GM06990 (cell line): ENCODE results near the gene MRPL58.
"Not testable (repeated sequence)": the region's sequence is repeated elsewhere in the genome, so short reads cannot be mapped to it uniquely, and the experiment has no call there.

ENCODE experiments used
- DNase-seq: peaks from one replicate; pipeline ENCODE4 v3.0.0-alpha.2; 2011; ENCODE audit not compliant: insufficient read length; ENCODE audit errors: extremely low read depth
- H3K27me3 ChIP-seq: replicated peaks from 2 replicates; pipeline ENCODE4 v1.6.0; 2011; ENCODE audit warnings: low read length; ENCODE audit not compliant: control insufficient read depth, insufficient read depth
- H3K36me3 ChIP-seq: 2 replicates; pipeline ENCODE4 v1.5.1; 2011; ENCODE audit warnings: low read length; ENCODE audit not compliant: control insufficient read depth, insufficient read depth
- H3K4me3 ChIP-seq: replicated peaks from 2 replicates; pipeline ENCODE4 v1.5.1; 2011; ENCODE audit warnings: low read depth, mild to moderate bottlenecking, control low read depth, low read length
- CTCF ChIP-seq: IDR thresholded peaks from 2 replicates; pipeline ENCODE4 v1.5.1; 2011; ENCODE audit warnings: low read length, control low read depth, mild to moderate bottlenecking, inconsistent platforms; ENCODE audit not compliant: insufficient read depth, poor library complexity, severe bottlenecking

Gene MRPL58

GRCh38 chr17:74981979-74982662, 30.3 kb upstream of the MRPL58 start:
- peak overlapping the region; percentile 68 for H3K4me3 ChIP-seq
- no peaks in the 10 kb centered on the region for H3K36me3 ChIP-seq
- no peak for TF ChIP-seq CTCF
- H3K27me3 ChIP-seq, result peaks cover 3% of the 10 kb centered on the region
- DNase-seq, result peak; percentile 71

GRCh38 chr17:74982663-74983313, 29.7 kb upstream of the MRPL58 start:
- H3K36me3 ChIP-seq, DNase-seq, H3K27me3 ChIP-seq: not testable (repeated sequence)
- H3K4me3 ChIP-seq, result peak overlapping the region; percentile 68

- no peak overlapping the region for H3K4me3 ChIP-seq
- DNase-seq, result no peak
- peaks cover 3% of the 10 kb centered on the region for H3K27me3 ChIP-seq
- TF ChIP-seq CTCF, result no peak
- H3K36me3 ChIP-seq, result no peaks in the 10 kb centered on the region
These were observed 26.3 kb upstream of the MRPL58 start for GRCh38 chr17:74986206-74986576.

GRCh38 chr17:74987418-74987908, 25.0 kb upstream of the MRPL58 start, which contains the start of gene CDR2L:
Gene CDR2L (plus strand): TSS chr17:74987632. CDS start chr17:74988044, 412 bp downstream.
- no peak for TF ChIP-seq CTCF
- peak within 1 kb of the TSS; percentile 50 for H3K4me3 ChIP-seq
- peaks cover 2% of the 10 kb centered on the region for H3K27me3 ChIP-seq
- H3K36me3 ChIP-seq, result no peaks in the 10 kb centered on the region
- DNase-seq, result peak; percentile 89

DNA sequence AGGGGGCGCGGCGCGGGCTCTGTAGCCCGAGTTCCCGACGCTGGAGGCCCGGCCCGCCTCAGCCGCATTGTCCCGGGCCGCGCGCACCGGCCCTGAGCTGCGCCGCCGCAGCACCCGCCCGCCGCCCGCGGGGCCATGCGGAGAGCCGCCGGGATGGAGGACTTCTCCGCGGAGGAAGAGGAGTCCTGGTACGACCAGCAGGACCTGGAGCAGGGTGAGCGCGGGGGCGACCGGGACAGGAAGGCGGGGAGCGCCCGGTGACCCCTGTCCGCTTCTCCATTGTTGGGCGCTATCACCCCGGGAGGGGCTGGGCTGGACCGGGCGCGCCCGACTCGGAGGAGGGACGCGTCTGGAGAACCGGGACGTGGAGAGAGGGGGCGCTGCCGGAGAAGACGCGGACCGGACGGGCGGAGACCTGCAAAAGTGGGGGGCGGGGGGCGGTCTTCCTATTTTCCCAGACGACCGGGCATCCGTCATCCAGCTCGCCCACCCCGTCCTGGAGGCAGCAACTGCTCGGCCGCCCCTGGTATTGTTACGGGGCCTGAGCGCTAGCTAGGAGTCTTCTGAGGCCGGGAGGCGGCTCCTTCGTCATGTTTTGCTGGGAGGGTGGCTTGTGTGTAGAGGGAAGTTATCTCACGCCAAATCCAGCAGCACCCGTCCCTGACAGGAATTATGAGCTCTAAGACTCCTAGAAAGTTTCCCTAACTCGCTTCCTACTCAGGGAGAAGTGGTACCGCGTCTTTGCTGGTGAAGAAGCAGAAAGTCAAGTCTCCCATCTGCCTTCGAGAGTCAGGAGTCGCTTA, 24.4 kb upstream of the MRPL58 start:
- TF ChIP-seq CTCF, result no peak
- no peaks in the 10 kb centered on the region; the same call in none of the 2 replicates for H3K27me3 ChIP-seq
- peak overlapping the region; percentile 48 for H3K4me3 ChIP-seq
- DNase-seq, result no peak
- no peaks in the 10 kb centered on the region for H3K36me3 ChIP-seq
